ENCODE results near the gene TBL1XR1. TPM values are rescaled to one million over a fixed set of nuclear protein-coding genes. Genes with fewer than 3 reads are reported as not detected.
"Not testable (repeated sequence)": the region's sequence is repeated elsewhere in the genome, so short reads cannot be mapped to it uniquely, and the experiment has no call there.

The TBL1XR1 gene
- total RNA-seq, 2 experiments from 2014 or later, result 63.2 to 67.8 TPM

- ChIA-PET CTCF (no interaction called here), POLR2A (interaction anchor here (0.6 to 1.6 kb wide), 3 partner anchors 13 to 429 kb away, joined by 3 to 7 read pairs (median 3); partner anchors contain the start of gene TBL1XR1)
- Histone ChIP-seq H3K36me3 (ENCODE audit: insufficient read depth, low read length) (no peaks in the 10 kb centered on the region), H3K4me1 (ENCODE audit: insufficient read depth, low read length) (peaks cover 61% of the 10 kb centered on the region), H3K27me3 (ENCODE audit: control insufficient read depth in 1 of 2, insufficient read depth in 2 of 2, low read length in 2 of 2) (no peaks in the 10 kb centered on the region), H3K4me3 (ENCODE audit: low read length) (no peak overlapping the region), H3K9me3 (ENCODE audit: control insufficient read depth in 1 of 2, insufficient read depth in 1 of 2, low read length in 2 of 2) (no peaks in the 10 kb centered on the region), H3K27ac (ENCODE audit: low read depth in 1 of 2, low read length in 2 of 2) (no peak overlapping the region)
- ATAC-seq (ENCODE audit: poor library complexity) (no peak), DNase-seq (no peak)
- Mint-ChIP-seq H3K27ac (peak overlapping the region; percentile 3), H3K27me3 (no peaks in the 10 kb centered on the region), H3K36me3 (ENCODE audit: low read depth) (no peaks in the 10 kb centered on the region), H3K9me3 (no peaks in the 10 kb centered on the region), H3K4me3 (peak overlapping the region; percentile 0), H3K4me1 (ENCODE audit: low read depth) (peaks cover 74% of the 10 kb centered on the region)
- no peak for TF ChIP-seq CTCF (IDR thresholded peaks at IDR 0.05)
- intact Hi-C loops (cut with DNase I, micrococcal nuclease), result loop anchor here in 1 of 2 experiments (10.0 kb wide), 1 partner anchor 470 kb away; no protein-coding TSS in a partner anchor
Observed at GRCh38 chr3:177185035-177185574, 12.2 kb downstream of the TBL1XR1 start.

GRCh38 chr3:177184602-177185001 is 12.7 kb downstream of the TBL1XR1 start:
- H3K27me3 Mint-ChIP-seq; CTCF ChIA-PET; ATAC-seq (ENCODE audit: poor library complexity); H3K36me3 ChIP-seq (ENCODE audit: insufficient read depth, low read length); H3K9me3 ChIP-seq (ENCODE audit: control insufficient read depth in 1 of 2, insufficient read depth in 1 of 2, low read length in 2 of 2); H3K27me3 ChIP-seq (ENCODE audit: control insufficient read depth in 1 of 2, insufficient read depth in 2 of 2, low read length in 2 of 2); H3K4me3 ChIP-seq (ENCODE audit: low read length); H3K9me3 Mint-ChIP-seq; DNase-seq; H3K36me3 Mint-ChIP-seq (ENCODE audit: low read depth); H3K27ac ChIP-seq (ENCODE audit: low read depth in 1 of 2, low read length in 2 of 2): not testable (repeated sequence)
- Mint-ChIP-seq H3K4me3 (peak overlapping the region; percentile 4), H3K27ac (peak overlapping the region; percentile 3), H3K4me1 (ENCODE audit: low read depth) (peaks cover 74% of the 10 kb centered on the region)
- peaks cover 58% of the 10 kb centered on the region for H3K4me1 ChIP-seq (ENCODE audit: insufficient read depth, low read length)
- POLR2A ChIA-PET, result interaction anchor here (0.6 to 1.6 kb wide), 3 partner anchors 13 to 429 kb away, joined by 3 to 7 read pairs (median 3); partner anchors contain the start of gene TBL1XR1
- intact Hi-C loops (cut with DNase I, micrococcal nuclease), result loop anchor here in 1 of 2 experiments (10.0 kb wide), 1 partner anchor 470 kb away; no protein-coding TSS in a partner anchor

GRCh38 chr3:177182352-177182751 is 14.9 kb downstream of the TBL1XR1 start:
- Mint-ChIP-seq H3K27me3 (no peaks in the 10 kb centered on the region), H3K36me3 (ENCODE audit: low read depth) (peaks cover 16% of the 10 kb centered on the region), H3K9me3 (no peaks in the 10 kb centered on the region), H3K4me3 (no peak overlapping the region), H3K27ac (peak overlapping the region; percentile 60), H3K4me1 (ENCODE audit: low read depth) (peaks cover 84% of the 10 kb centered on the region)
- H3K4me3 ChIP-seq (ENCODE audit: low read length), result no peak overlapping the region
- H3K9me3 ChIP-seq (ENCODE audit: control insufficient read depth in 1 of 2, insufficient read depth in 1 of 2, low read length in 2 of 2), result no peaks in the 10 kb centered on the region
- ChIA-PET POLR2A (interaction anchor here (1.0 kb wide), 1 partner anchor 14 kb away, joined by 3 read pairs; no protein-coding TSS in a partner anchor), CTCF (interaction anchor here (1.1 kb wide), 1 partner anchor 124 kb away, joined by 3 read pairs; no protein-coding TSS in a partner anchor)
- no peaks in the 10 kb centered on the region for H3K36me3 ChIP-seq (ENCODE audit: insufficient read depth, low read length)
- ATAC-seq (ENCODE audit: poor library complexity) (no peak), DNase-seq (no peak)
- intact Hi-C loops (cut with DNase I, micrococcal nuclease), result loop anchor here in 1 of 2 experiments (10.0 kb wide), 1 partner anchor 472 kb away; no protein-coding TSS in a partner anchor
- no peaks in the 10 kb centered on the region for H3K27me3 ChIP-seq (ENCODE audit: control insufficient read depth in 1 of 2, insufficient read depth in 2 of 2, low read length in 2 of 2)
- peaks cover 61% of the 10 kb centered on the region for H3K4me1 ChIP-seq (ENCODE audit: insufficient read depth, low read length)
- H3K27ac ChIP-seq (ENCODE audit: low read depth in 1 of 2, low read length in 2 of 2), result no peak overlapping the region
- no peak for TF ChIP-seq CTCF (IDR thresholded peaks at IDR 0.05)

Measured in CD4-positive, alpha-beta T cell (primary cell).